Fibroblast of pulmonary artery (primary cell): ENCODE results near the gene COL12A1.

Experiments
- DNase-seq: peaks from one replicate; pipeline ENCODE4 v3.0.0-alpha.2; 2010; ENCODE audit warnings: low read depth
- H3K4me3 ChIP-seq: replicated peaks from 2 replicates; pipeline ENCODE4 v1.5.1; 2011; ENCODE audit warnings: low read depth, mild to moderate bottlenecking, control low read depth, low read length, moderate library complexity
- CTCF ChIP-seq: IDR thresholded peaks from 2 replicates; pipeline ENCODE4 v1.5.1; 2011; ENCODE audit warnings: mild to moderate bottlenecking, control low read depth, low read length, inconsistent platforms; ENCODE audit errors: missing control alignments

COL12A1 gene

GRCh38 chr6:75115481-75115880, 90.4 kb downstream of the COL12A1 start:
- DNase-seq: peak; percentile 13
- no peak for TF ChIP-seq CTCF
- no peak overlapping the region for H3K4me3 ChIP-seq

GRCh38 chr6:75114806-75115205, 91.0 kb downstream of the COL12A1 start:
- no peak for TF ChIP-seq CTCF
- H3K4me3 ChIP-seq: no peak overlapping the region

GRCh38 chr6:75114195-75114594, 91.7 kb downstream of the COL12A1 start:
- TF ChIP-seq CTCF: no peak
- H3K4me3 ChIP-seq: no peak overlapping the region
- no peak for DNase-seq

More at GRCh38 chr6:75114806-75115205, 91.0 kb downstream of the COL12A1 start:
- no peak for DNase-seq

- H3K4me3 ChIP-seq: no peak overlapping the region
- peak; percentile 8 for DNase-seq
- TF ChIP-seq CTCF: no peak
These were observed 92.4 kb downstream of the COL12A1 start for GRCh38 chr6:75113446-75113845.

GRCh38 chr6:75109765-75110164, 96.1 kb downstream of the COL12A1 start:
- DNase-seq: no peak
- H3K4me3 ChIP-seq: no peak overlapping the region
- TF ChIP-seq CTCF: no peak

- no peak for DNase-seq
- no peak for TF ChIP-seq CTCF
- no peak overlapping the region for H3K4me3 ChIP-seq
These were observed 96.8 kb downstream of the COL12A1 start for GRCh38 chr6:75109022-75109421.

GRCh38 chr6:75108333-75108974, 97.4 kb downstream of the COL12A1 start:
- TF ChIP-seq CTCF: no peak
- no peak overlapping the region for H3K4me3 ChIP-seq
- no peak for DNase-seq
